Astrocyte (in vitro differentiated cells and primary cell): ENCODE data around the gene TUT4. TPM values are rescaled to one million over a fixed set of nuclear protein-coding genes. Genes with fewer than 3 reads are reported as not detected.

Experiments used
- DNase-seq: peaks from one replicate; pipeline ENCODE4 v3.0.0-alpha.2; 2010; ENCODE audit warnings: low read depth
- FAIRE-seq: peaks from 2 replicates; lab custom pipeline; 2011; peaks lifted over from hg19 to GRCh38; lab: Jason Lieb, UNC
- H2AFZ ChIP-seq: 2 replicates; pipeline ENCODE4 v1.6.0; 2012; ENCODE audit warnings: low read depth, low read length, inconsistent platforms
- H3K27ac ChIP-seq: 2 replicates; pipeline ENCODE4 v1.5.1; 2011; ENCODE audit warnings: low read depth, low read length, inconsistent platforms
- H3K27me3 ChIP-seq: 2 replicates; pipeline ENCODE4 v1.6.0; 2011; ENCODE audit warnings: low read length, inconsistent platforms; ENCODE audit not compliant: insufficient read depth
- H3K36me3 ChIP-seq: 2 replicates; pipeline ENCODE4 v1.5.1; 2011; ENCODE audit warnings: low read length, inconsistent platforms; ENCODE audit not compliant: insufficient read depth
- H3K4me1 ChIP-seq: 2 replicates; pipeline ENCODE4 v1.5.1; 2011; ENCODE audit warnings: low read length, inconsistent platforms; ENCODE audit not compliant: insufficient read depth
- H3K4me2 ChIP-seq: 2 replicates; pipeline ENCODE4 v1.6.0; 2012; ENCODE audit warnings: low read length, inconsistent platforms
- H3K4me3 ChIP-seq: 2 replicates; pipeline ENCODE4 v1.5.1; 2011; ENCODE audit warnings: low read depth, mild to moderate bottlenecking, low read length, inconsistent platforms; ENCODE audit not compliant: insufficient read depth
- H3K79me2 ChIP-seq: 2 replicates; pipeline ENCODE4 v1.6.0; 2012; ENCODE audit warnings: mild to moderate bottlenecking, low read length, inconsistent platforms; ENCODE audit not compliant: insufficient read depth
- H3K9ac ChIP-seq: 2 replicates; pipeline ENCODE4 v1.6.0; 2012; ENCODE audit warnings: mild to moderate bottlenecking, low read length, inconsistent platforms
- H3K9me3 ChIP-seq: 2 replicates; pipeline ENCODE4 v1.5.1; 2012; ENCODE audit warnings: low read depth, mild to moderate bottlenecking, low read length, inconsistent platforms; ENCODE audit not compliant: insufficient read depth
- H4K20me1 ChIP-seq: 2 replicates; pipeline ENCODE4 v1.6.0; 2012; ENCODE audit warnings: low read length, inconsistent platforms; ENCODE audit not compliant: insufficient read depth
- H3K27ac Mint-ChIP-seq: one replicate; pipeline ENCODE4 v1.8.0; 2021; ENCODE audit warnings: mild to moderate bottlenecking, mixed read lengths; ENCODE audit not compliant: unreplicated experiment
- H3K27me3 Mint-ChIP-seq: one replicate; pipeline ENCODE4 v1.8.0; 2021; ENCODE audit warnings: low read depth, mixed read lengths; ENCODE audit not compliant: unreplicated experiment
- H3K36me3 Mint-ChIP-seq: one replicate; pipeline ENCODE4 v1.8.0; 2021; ENCODE audit warnings: low read depth, mixed read lengths; ENCODE audit not compliant: unreplicated experiment
- H3K4me1 Mint-ChIP-seq: one replicate; pipeline ENCODE4 v1.8.0; 2021; ENCODE audit warnings: low read depth, mixed read lengths; ENCODE audit not compliant: unreplicated experiment
- H3K4me3 Mint-ChIP-seq: one replicate; pipeline ENCODE4 v1.8.0; 2021; ENCODE audit warnings: mild to moderate bottlenecking, moderate library complexity, mixed read lengths; ENCODE audit not compliant: unreplicated experiment
- H3K9me3 Mint-ChIP-seq: one replicate; pipeline ENCODE4 v1.8.0; 2021; ENCODE audit warnings: mild to moderate bottlenecking, mixed read lengths; ENCODE audit not compliant: unreplicated experiment
- CTCF ChIP-seq: IDR thresholded peaks from 2 replicates; pipeline ENCODE4 v1.5.1; 2011; ENCODE audit warnings: low read depth, mild to moderate bottlenecking, inconsistent platforms, low read length, moderate library complexity; ENCODE audit not compliant: insufficient read depth
- EZH2 ChIP-seq: IDR thresholded peaks from 2 replicates; pipeline ENCODE4 v1.6.1; 2012; ENCODE audit warnings: mild to moderate bottlenecking, low read length, inconsistent platforms; ENCODE audit not compliant: insufficient read depth
- total RNA-seq: library from RNA; stranded (reverse); gene quantifications from 2 replicates; pipeline ENCODE4 v1.2.1, GENCODE V29; 2021

TUT4 gene
- total RNA-seq, 1 donor from 2014 or later: 47.0 TPM

GRCh38 chr1:52601519-52601918, 48.6 kb upstream of the TUT4 start:
- H3K4me3 Mint-ChIP-seq: peak overlapping the region; percentile 73
- Histone ChIP-seq H3K9ac (peak overlapping the region; percentile 86), H3K27ac (no peak overlapping the region), H4K20me1 (no peaks in the 10 kb centered on the region), H3K27me3 (no peaks in the 10 kb centered on the region), H3K36me3 (no peaks in the 10 kb centered on the region), H3K79me2 (peaks cover 3% of the 10 kb centered on the region), H2AFZ (peak overlapping the region; percentile 99), H3K4me3 (peak overlapping the region; percentile 65), H3K4me2 (peak overlapping the region; percentile 89), H3K4me1 (peaks cover 12% of the 10 kb centered on the region), H3K9me3 (no peaks in the 10 kb centered on the region)
- H3K36me3 Mint-ChIP-seq: peaks cover 2% of the 10 kb centered on the region
- H3K9me3 Mint-ChIP-seq: peaks cover 4% of the 10 kb centered on the region
- H3K27me3 Mint-ChIP-seq: peaks cover 35% of the 10 kb centered on the region
- H3K4me1 Mint-ChIP-seq: peaks cover 4% of the 10 kb centered on the region
- H3K27ac Mint-ChIP-seq: no peak overlapping the region
- DNase-seq: no peak
- no peak for TF ChIP-seq EZH2
- no peak for TF ChIP-seq CTCF
- no peak for FAIRE-seq

DNA sequence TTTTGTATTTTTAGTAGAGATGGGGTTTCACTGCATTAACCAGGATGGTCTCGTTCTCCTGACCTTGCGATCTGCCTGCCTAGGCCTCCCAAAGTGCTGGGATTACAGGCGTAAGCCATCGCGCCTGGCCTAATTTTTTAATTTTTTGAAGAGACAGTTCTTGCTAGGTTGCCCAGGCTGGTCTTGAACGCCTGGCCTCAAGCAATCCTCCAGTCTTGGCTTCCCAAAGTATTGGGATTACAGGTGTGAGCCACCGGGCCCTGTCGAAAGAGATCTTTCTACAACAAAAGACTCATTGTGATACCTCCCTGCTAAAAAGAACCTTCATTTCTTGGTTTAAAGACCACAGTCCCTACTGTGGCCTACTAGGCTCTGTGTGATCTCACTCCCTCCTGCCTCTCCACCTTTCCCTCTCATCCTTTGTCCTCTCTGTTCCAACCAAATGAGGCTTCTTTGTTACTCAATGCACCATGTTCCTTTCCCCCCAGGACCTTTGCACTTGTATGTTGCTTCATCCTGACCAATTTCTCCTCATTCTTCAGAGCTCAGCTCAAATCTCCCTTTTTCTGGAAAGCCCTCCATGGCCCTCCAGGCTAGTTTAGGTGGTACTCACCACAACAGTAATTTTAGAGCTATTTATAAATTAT, 47.8 kb upstream of the TUT4 start:
- H3K27ac Mint-ChIP-seq: no peak overlapping the region
- Histone ChIP-seq H3K9me3 (no peaks in the 10 kb centered on the region), H3K4me1 (peaks cover 12% of the 10 kb centered on the region), H3K36me3 (no peaks in the 10 kb centered on the region), H3K9ac (no peak overlapping the region), H3K27me3 (no peaks in the 10 kb centered on the region), H3K4me3 (no peak overlapping the region), H3K4me2 (no peak overlapping the region), H3K79me2 (peaks cover 3% of the 10 kb centered on the region), H3K27ac (no peak overlapping the region), H2AFZ (no peak overlapping the region), H4K20me1 (no peaks in the 10 kb centered on the region)
- no peaks in the 10 kb centered on the region for H3K36me3 Mint-ChIP-seq
- DNase-seq: no peak
- no peak for FAIRE-seq
- H3K9me3 Mint-ChIP-seq: peaks cover 2% of the 10 kb centered on the region
- TF ChIP-seq EZH2: no peak
- TF ChIP-seq CTCF: no peak
- H3K4me1 Mint-ChIP-seq: peaks cover 4% of the 10 kb centered on the region
- H3K4me3 Mint-ChIP-seq: peak overlapping the region; percentile 21
- H3K27me3 Mint-ChIP-seq: peaks cover 32% of the 10 kb centered on the region

DNA sequence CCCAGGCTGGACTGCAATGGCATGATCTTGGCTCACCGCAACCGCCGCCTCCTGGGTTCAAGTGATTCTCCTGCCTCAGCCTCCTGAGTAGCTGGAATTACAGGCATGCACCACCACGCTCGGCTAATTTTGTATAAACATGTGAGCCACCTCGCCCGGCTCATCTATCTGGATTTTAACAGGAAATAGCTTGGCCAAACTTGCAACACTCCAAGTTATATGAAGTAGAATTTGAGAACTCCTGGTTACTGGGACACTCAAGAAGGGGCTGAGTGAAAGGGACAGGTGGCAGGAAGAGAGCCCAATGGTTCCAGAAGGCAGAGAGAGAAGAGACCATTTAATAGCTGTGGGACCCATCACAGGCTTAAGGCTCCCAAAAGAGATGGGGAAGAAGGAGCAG, 46.3 kb upstream of the TUT4 start:
- Histone ChIP-seq H3K4me2 (no peak overlapping the region), H3K9me3 (no peaks in the 10 kb centered on the region), H3K36me3 (no peaks in the 10 kb centered on the region), H3K27me3 (peaks cover 4% of the 10 kb centered on the region), H3K9ac (no peak overlapping the region), H3K79me2 (peaks cover 3% of the 10 kb centered on the region), H4K20me1 (no peaks in the 10 kb centered on the region), H3K4me1 (peaks cover 12% of the 10 kb centered on the region), H3K4me3 (no peak overlapping the region), H3K27ac (no peak overlapping the region), H2AFZ (no peak overlapping the region)
- no peak overlapping the region for H3K27ac Mint-ChIP-seq
- peaks cover 2% of the 10 kb centered on the region for H3K9me3 Mint-ChIP-seq
- peaks cover 33% of the 10 kb centered on the region for H3K27me3 Mint-ChIP-seq
- H3K36me3 Mint-ChIP-seq: no peaks in the 10 kb centered on the region
- DNase-seq: no peak
- no peak overlapping the region for H3K4me3 Mint-ChIP-seq
- TF ChIP-seq CTCF (no peak), EZH2 (no peak)
- FAIRE-seq: no peak
- peaks cover 4% of the 10 kb centered on the region for H3K4me1 Mint-ChIP-seq
